Measurements from ENCODE around the gene MEGF11.
A peak's percentile ranks its signal among the peaks of the same experiment; 100 is the strongest.

Gene MEGF11

GRCh38 chr15:65940618-65940909 lies 313.0 kb downstream of the MEGF11 start:
- peak; percentile 31 for ATAC-seq
- TF ChIP-seq TSHZ2 (CRISPR knock-in tag; IDR thresholded peaks at IDR 0.05) (no peak), ZFP30 (CRISPR knock-in tag; IDR thresholded peaks at IDR 0.05) (no peak), ZNF8 (CRISPR knock-in tag; IDR thresholded peaks at IDR 0.05) (no peak), PATZ1 (CRISPR knock-in tag; IDR thresholded peaks at IDR 0.05; ENCODE audit: borderline replicate concordance) (no peak), ISL1 (CRISPR knock-in tag; IDR thresholded peaks at IDR 0.05) (no peak), CSRNP3 (CRISPR knock-in tag; IDR thresholded peaks at IDR 0.05) (no peak), CREB5 (CRISPR knock-in tag; IDR thresholded peaks at IDR 0.05; ENCODE audit: low read depth) (no peak), BACH2 (CRISPR knock-in tag; IDR thresholded peaks at IDR 0.05; ENCODE audit: borderline replicate concordance) (no peak), POU6F1 (CRISPR knock-in tag; IDR thresholded peaks at IDR 0.05; ENCODE audit: borderline replicate concordance, low read depth) (no peak), GLIS3 (CRISPR knock-in tag; IDR thresholded peaks at IDR 0.05) (no peak)

GRCh38 chr15:65939901-65940617 lies 313.5 kb downstream of the MEGF11 start:
- ATAC-seq = peak; percentile 88

More at GRCh38 chr15:65939901-65940617, 313.5 kb downstream of the MEGF11 start:
- TF ChIP-seq GLIS3 (CRISPR knock-in tag; IDR thresholded peaks at IDR 0.05) (no peak), BACH2 (CRISPR knock-in tag; IDR thresholded peaks at IDR 0.05; ENCODE audit: borderline replicate concordance) (no peak), PPARA (CRISPR knock-in tag; IDR thresholded peaks at IDR 0.05; ENCODE audit: borderline replicate concordance) (no peak), ARNTL (CRISPR knock-in tag; IDR thresholded peaks at IDR 0.05; ENCODE audit: borderline replicate concordance, low read depth) (no peak), SNAI2 (CRISPR knock-in tag; IDR thresholded peaks at IDR 0.05) (no peak), ISL1 (CRISPR knock-in tag; IDR thresholded peaks at IDR 0.05) (no peak), OSR1 (CRISPR knock-in tag; IDR thresholded peaks at IDR 0.05) (no peak), POU6F1 (CRISPR knock-in tag; IDR thresholded peaks at IDR 0.05; ENCODE audit: borderline replicate concordance, low read depth) (no peak), PATZ1 (CRISPR knock-in tag; IDR thresholded peaks at IDR 0.05; ENCODE audit: borderline replicate concordance) (no peak), ZFP30 (CRISPR knock-in tag; IDR thresholded peaks at IDR 0.05) (no peak), CSRNP3 (CRISPR knock-in tag; IDR thresholded peaks at IDR 0.05) (no peak), CSDC2 (CRISPR knock-in tag; IDR thresholded peaks at IDR 0.05) (no peak), ZC3H10 (CRISPR knock-in tag; IDR thresholded peaks at IDR 0.05) (no peak), TSHZ2 (CRISPR knock-in tag; IDR thresholded peaks at IDR 0.05) (no peak), ZFP3 (CRISPR knock-in tag; IDR thresholded peaks at IDR 0.05) (no peak), ESRRG (CRISPR knock-in tag; IDR thresholded peaks at IDR 0.05) (no peak), ZNF8 (CRISPR knock-in tag; IDR thresholded peaks at IDR 0.05) (no peak), ZNF70 (CRISPR knock-in tag; IDR thresholded peaks at IDR 0.05) (no peak), TCF4 (CRISPR knock-in tag; IDR thresholded peaks at IDR 0.05; ENCODE audit: borderline replicate concordance) (no peak), RARB (CRISPR knock-in tag; IDR thresholded peaks at IDR 0.05) (no peak)
